ENCODE results near the gene FMNL2.

- TF ChIP-seq CTCF (IDR thresholded peaks at IDR 0.05; ENCODE audit: insufficient read depth, low read depth, low read length) (no peak), EZH2 (IDR thresholded peaks at IDR 0.05; ENCODE audit: insufficient read depth, low read length) (no peak)
These were observed 283.2 kb downstream of the FMNL2 start for GRCh38 chr2:152618193-152618564.

Data from astrocyte (in vitro differentiated cells and primary cell).